HL-60 (cell line): ENCODE measurements around the gene FADS3.

Source experiments
- GABPA ChIP-seq: IDR thresholded peaks from 2 replicates; pipeline ENCODE4 v1.6.1; 2012; ENCODE audit warnings: low read depth
- POLR2AphosphoS5 ChIP-seq: IDR thresholded peaks from 2 replicates; pipeline ENCODE4 v1.6.1; 2012; ENCODE audit warnings: low read depth
- REST ChIP-seq: IDR thresholded peaks from 2 replicates; pipeline ENCODE4 v1.6.1; 2012; ENCODE audit warnings: low read depth; ENCODE audit not compliant: insufficient replicate concordance
- TF ChIP-seq, protein P1 (sequence below): IDR thresholded peaks from one replicate; pipeline ENCODE4 v1.5.1; 2011; ENCODE audit warnings: low read length, control low read depth, inconsistent platforms; ENCODE audit not compliant: insufficient read depth

GRCh38 chr11:61935861-61936260 lies 44.5 kb upstream of the FADS3 start:
- TF ChIP-seq GABPA (no peak), POLR2AphosphoS5 (no peak), REST (no peak)
- TF ChIP-seq, protein P1, sequence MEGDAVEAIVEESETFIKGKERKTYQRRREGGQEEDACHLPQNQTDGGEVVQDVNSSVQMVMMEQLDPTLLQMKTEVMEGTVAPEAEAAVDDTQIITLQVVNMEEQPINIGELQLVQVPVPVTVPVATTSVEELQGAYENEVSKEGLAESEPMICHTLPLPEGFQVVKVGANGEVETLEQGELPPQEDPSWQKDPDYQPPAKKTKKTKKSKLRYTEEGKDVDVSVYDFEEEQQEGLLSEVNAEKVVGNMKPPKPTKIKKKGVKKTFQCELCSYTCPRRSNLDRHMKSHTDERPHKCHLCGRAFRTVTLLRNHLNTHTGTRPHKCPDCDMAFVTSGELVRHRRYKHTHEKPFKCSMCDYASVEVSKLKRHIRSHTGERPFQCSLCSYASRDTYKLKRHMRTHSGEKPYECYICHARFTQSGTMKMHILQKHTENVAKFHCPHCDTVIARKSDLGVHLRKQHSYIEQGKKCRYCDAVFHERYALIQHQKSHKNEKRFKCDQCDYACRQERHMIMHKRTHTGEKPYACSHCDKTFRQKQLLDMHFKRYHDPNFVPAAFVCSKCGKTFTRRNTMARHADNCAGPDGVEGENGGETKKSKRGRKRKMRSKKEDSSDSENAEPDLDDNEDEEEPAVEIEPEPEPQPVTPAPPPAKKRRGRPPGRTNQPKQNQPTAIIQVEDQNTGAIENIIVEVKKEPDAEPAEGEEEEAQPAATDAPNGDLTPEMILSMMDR = no peak
